Osteoblast (primary cell): ENCODE measurements around the gene KCNJ10. TPM values are rescaled to one million over a fixed set of nuclear protein-coding genes. Genes with fewer than 3 reads are reported as not detected.

Experiments
- DNase-seq: peaks from one replicate; pipeline ENCODE4 v3.0.0; 2011; ENCODE audit warnings: low spot score, mixed read lengths; ENCODE audit not compliant: insufficient read length; ENCODE audit errors: missing footprints
- H2AFZ ChIP-seq: 2 replicates; pipeline ENCODE4 v1.6.0; 2011; ENCODE audit warnings: mild to moderate bottlenecking, low read length
- H3K27ac ChIP-seq: 2 replicates; pipeline ENCODE4 v1.5.1; 2011; ENCODE audit warnings: mild to moderate bottlenecking, low read depth, low read length, moderate library complexity
- H3K27me3 ChIP-seq: 2 replicates; pipeline ENCODE4 v1.6.0; 2012; ENCODE audit warnings: mild to moderate bottlenecking, control low read depth, inconsistent platforms, low read length, moderate library complexity; ENCODE audit not compliant: insufficient read depth
- H3K36me3 ChIP-seq: 2 replicates; pipeline ENCODE4 v1.5.1; 2011; ENCODE audit warnings: mild to moderate bottlenecking, low read length, control low read depth, moderate library complexity; ENCODE audit not compliant: insufficient read depth
- H3K4me1 ChIP-seq: 2 replicates; pipeline ENCODE4 v1.5.1; 2011; ENCODE audit warnings: mild to moderate bottlenecking, low read length, control low read depth, moderate library complexity; ENCODE audit not compliant: insufficient read depth
- H3K4me2 ChIP-seq: 2 replicates; pipeline ENCODE4 v1.6.0; 2011; ENCODE audit warnings: mild to moderate bottlenecking, low read length; ENCODE audit not compliant: insufficient read depth
- H3K4me3 ChIP-seq: fragments of 200-600 bp; sonication (generic); 3 replicates; pipeline ENCODE4 v1.5.1; 2012; ENCODE audit warnings: mild to moderate bottlenecking, low read length, inconsistent platforms; ENCODE audit not compliant: insufficient read depth
- H3K79me2 ChIP-seq: 2 replicates; pipeline ENCODE4 v1.6.0; 2012; ENCODE audit warnings: mild to moderate bottlenecking, low read length, control low read depth, inconsistent platforms; ENCODE audit not compliant: insufficient read depth
- H3K9me3 ChIP-seq: 2 replicates; pipeline ENCODE4 v1.5.1; 2011; ENCODE audit warnings: low read depth, low read length, control low read depth
- H4K20me1 ChIP-seq: 2 replicates; pipeline ENCODE4 v1.6.0; 2012; ENCODE audit warnings: mild to moderate bottlenecking, low read length, control low read depth; ENCODE audit not compliant: insufficient read depth
- total RNA-seq: library from RNA; depleted of rRNA; stranded (reverse); fragments of >200 nt; gene quantifications from 2 replicates; pipeline ENCODE4 v1.2.3, GENCODE V29; 2012
- TF ChIP-seq, protein P1 (sequence below): IDR thresholded peaks from 2 replicates; pipeline ENCODE4 v1.5.1; 2011; ENCODE audit warnings: mild to moderate bottlenecking, low read depth, low read length, moderate library complexity; ENCODE audit errors: extremely low read depth

The KCNJ10 gene
- total RNA-seq, 1 donor, result not detected

DNA sequence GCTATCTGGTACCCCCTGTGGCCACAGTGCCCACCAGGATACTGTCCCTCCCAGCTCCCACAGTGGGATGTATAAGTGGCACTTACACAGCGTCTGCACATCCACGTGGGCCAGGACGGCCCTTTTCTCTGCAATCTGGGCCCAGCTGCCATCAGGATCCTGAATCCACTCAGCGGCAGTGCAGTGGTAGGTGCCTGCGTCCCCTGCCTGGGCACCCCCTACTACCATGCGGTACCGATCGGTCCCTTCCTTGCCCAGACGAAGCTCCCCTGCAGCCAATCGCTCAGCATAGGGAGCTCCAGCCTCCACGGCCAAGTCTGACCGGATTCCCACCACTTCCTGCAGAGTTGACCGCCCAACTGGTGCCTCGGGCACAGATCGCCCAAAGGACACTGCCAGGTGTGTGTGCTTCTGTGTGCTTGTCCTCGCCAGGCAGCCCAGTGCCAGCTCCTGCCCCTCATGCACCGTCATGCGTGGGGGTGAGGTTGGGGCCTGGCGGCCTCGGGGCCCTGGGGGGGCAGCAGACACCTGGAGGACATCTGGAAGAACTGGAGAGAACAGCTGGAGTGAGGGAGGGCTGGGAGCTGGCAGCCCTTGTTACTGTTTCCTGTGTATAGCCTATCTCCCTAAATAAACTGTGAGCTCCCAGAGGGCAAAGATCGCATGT, 23.8 kb upstream of the KCNJ10 start:
- TF ChIP-seq, protein P1, sequence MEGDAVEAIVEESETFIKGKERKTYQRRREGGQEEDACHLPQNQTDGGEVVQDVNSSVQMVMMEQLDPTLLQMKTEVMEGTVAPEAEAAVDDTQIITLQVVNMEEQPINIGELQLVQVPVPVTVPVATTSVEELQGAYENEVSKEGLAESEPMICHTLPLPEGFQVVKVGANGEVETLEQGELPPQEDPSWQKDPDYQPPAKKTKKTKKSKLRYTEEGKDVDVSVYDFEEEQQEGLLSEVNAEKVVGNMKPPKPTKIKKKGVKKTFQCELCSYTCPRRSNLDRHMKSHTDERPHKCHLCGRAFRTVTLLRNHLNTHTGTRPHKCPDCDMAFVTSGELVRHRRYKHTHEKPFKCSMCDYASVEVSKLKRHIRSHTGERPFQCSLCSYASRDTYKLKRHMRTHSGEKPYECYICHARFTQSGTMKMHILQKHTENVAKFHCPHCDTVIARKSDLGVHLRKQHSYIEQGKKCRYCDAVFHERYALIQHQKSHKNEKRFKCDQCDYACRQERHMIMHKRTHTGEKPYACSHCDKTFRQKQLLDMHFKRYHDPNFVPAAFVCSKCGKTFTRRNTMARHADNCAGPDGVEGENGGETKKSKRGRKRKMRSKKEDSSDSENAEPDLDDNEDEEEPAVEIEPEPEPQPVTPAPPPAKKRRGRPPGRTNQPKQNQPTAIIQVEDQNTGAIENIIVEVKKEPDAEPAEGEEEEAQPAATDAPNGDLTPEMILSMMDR, result no peak

DNA sequence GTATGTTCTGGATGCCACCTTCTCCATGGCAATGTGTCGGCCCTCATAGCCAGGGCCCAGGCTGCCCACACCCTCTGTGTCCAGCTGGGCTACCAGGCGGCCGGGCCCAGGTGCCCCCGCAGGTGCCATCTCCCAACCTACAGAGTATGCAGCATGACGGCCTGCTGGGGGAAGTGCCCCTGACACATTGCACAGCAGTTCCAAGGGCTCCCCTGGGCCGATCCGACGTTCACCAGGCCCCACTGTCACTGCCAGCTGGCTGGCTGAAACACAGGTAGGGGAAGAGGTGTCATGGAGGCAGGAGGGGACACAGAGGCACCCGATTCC, 23.1 kb upstream of the KCNJ10 start:
- Histone ChIP-seq H3K4me1 (peaks cover 7% of the 10 kb centered on the region), H3K36me3 (no peaks in the 10 kb centered on the region), H4K20me1 (no peaks in the 10 kb centered on the region), H3K4me2 (no peak overlapping the region), H3K4me3 (no peak overlapping the region), H3K79me2 (no peaks in the 10 kb centered on the region), H2AFZ (no peak overlapping the region), H3K27ac (no peak overlapping the region), H3K27me3 (no peaks in the 10 kb centered on the region), H3K9me3 (no peaks in the 10 kb centered on the region)
- TF ChIP-seq, protein P1, result no peak
- DNase-seq, result no peak

More for the DNA sequence above, 23.8 kb upstream of the KCNJ10 start:
- DNase-seq, result peak; percentile 79
- Histone ChIP-seq H3K4me1 (peaks cover 9% of the 10 kb centered on the region), H2AFZ (no peak overlapping the region), H3K4me2 (no peak overlapping the region), H3K4me3 (no peak overlapping the region), H3K9me3 (no peaks in the 10 kb centered on the region), H4K20me1 (no peaks in the 10 kb centered on the region), H3K36me3 (no peaks in the 10 kb centered on the region), H3K79me2 (no peaks in the 10 kb centered on the region), H3K27ac (no peak overlapping the region), H3K27me3 (no peaks in the 10 kb centered on the region)

DNA sequence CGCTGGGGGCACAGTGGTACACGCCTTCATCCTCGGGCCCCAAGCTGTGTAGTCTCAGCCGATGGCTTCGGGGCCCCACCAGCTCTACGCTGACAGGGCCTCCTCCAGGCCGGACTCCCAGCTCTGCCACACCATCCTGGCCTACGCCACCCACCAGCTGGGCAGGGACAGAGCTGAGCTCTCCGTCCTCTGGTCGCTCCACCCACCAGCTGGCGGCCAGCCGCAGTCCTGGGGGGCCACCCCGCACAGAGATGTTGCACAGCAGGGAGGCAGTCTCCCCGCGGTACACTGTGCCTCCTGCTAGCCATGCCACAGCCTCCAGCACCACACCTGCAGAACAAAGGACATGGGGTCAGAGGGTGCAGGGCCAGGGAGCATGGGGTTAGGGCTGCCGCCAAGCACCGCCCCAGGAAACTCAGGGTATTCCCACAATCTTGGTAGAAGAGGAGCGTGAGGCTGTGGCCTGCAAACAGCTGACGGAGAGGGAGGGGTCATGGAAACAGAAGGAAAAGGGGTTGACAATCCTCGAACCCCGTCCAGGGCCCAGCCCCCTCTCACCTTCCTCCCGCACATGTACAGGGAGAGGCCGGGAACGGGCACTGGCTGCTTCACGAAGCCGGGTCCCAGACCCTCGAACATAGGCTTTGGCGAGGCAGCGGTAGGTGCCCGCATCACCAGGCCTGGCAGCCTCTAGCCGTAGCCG, 22.6 kb upstream of the KCNJ10 start:
- peaks cover 2% of the 10 kb centered on the region for H3K4me1 ChIP-seq
- H3K27me3 ChIP-seq, result no peaks in the 10 kb centered on the region
- peak; percentile 72 for DNase-seq
- H3K27ac ChIP-seq, result no peak overlapping the region
- H3K9me3 ChIP-seq, result no peaks in the 10 kb centered on the region
- TF ChIP-seq, protein P1, result no peak
- no peak overlapping the region for H3K4me3 ChIP-seq
- no peaks in the 10 kb centered on the region for H4K20me1 ChIP-seq
- H3K36me3 ChIP-seq, result no peaks in the 10 kb centered on the region
- no peak overlapping the region for H2AFZ ChIP-seq
- no peak overlapping the region for H3K4me2 ChIP-seq
- H3K79me2 ChIP-seq, result no peaks in the 10 kb centered on the region

DNA sequence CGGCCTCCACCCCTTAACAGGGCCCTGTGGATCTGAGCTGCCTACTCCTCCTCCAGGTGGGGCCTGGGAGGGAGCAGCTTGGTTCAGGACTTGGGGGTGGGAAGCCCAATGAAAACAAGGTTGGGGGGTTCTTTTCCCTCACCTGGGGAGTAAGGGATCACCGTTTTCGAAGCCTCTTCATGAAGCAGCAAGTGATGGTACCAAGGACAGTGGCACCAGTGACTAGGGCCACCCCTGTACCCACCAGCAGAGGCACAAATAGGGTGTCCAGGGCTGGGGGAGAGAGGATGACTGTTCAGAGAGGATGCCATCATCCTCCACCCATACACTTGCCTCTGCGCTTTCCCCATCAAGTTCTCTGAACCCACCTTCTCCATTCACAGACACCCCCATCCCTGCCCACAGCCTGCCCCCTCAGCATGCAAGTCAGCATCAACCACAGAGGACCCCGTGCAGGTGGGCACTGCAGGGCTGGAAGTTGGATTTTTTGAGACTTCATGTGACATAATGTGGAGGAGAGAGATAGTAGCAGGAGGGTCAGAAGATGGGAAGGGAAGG, 21.8 kb upstream of the KCNJ10 start:
- TF ChIP-seq, protein P1, result no peak
- H3K4me1 ChIP-seq, result no peaks in the 10 kb centered on the region
- H2AFZ ChIP-seq, result no peak overlapping the region
- peak; percentile 25 for DNase-seq
- H3K4me2 ChIP-seq, result no peak overlapping the region
- no peaks in the 10 kb centered on the region for H3K36me3 ChIP-seq
- no peaks in the 10 kb centered on the region for H3K27me3 ChIP-seq
- H3K27ac ChIP-seq, result no peak overlapping the region
- H3K79me2 ChIP-seq, result no peaks in the 10 kb centered on the region
- no peaks in the 10 kb centered on the region for H3K9me3 ChIP-seq
- no peaks in the 10 kb centered on the region for H4K20me1 ChIP-seq
- H3K4me3 ChIP-seq, result no peak overlapping the region
